Stimulated activated CD8-positive, alpha-beta memory T cell treated with anti-CD3 and anti-CD28 coated beads, Interleukin-7, amount 100 ng/mL, for 4 hours (primary cell): ENCODE results near the gene PCBP2.
A peak's percentile ranks its signal among the peaks of the same experiment; 100 is the strongest.
"Not testable (repeated sequence)": the region's sequence is repeated elsewhere in the genome, so short reads cannot be mapped to it uniquely, and the experiment has no call there.

Source experiments
- DNase-seq, 2 donors: peaks; one replicate each; pipeline ENCODE4 v3.0.0-alpha.2; 2020; ENCODE audit warnings: low read depth in 2 of 2

Gene PCBP2

GRCh38 chr12:53441040-53441833 is 10.7 kb upstream of the PCBP2 start, which contains the start of gene PRR13:
Gene PRR13, plus strand, starts transcription at chr12:53441734. Its CDS starts 981 bp downstream, at chr12:53442715.
- DNase-seq, result peak; percentile 98

DNA sequence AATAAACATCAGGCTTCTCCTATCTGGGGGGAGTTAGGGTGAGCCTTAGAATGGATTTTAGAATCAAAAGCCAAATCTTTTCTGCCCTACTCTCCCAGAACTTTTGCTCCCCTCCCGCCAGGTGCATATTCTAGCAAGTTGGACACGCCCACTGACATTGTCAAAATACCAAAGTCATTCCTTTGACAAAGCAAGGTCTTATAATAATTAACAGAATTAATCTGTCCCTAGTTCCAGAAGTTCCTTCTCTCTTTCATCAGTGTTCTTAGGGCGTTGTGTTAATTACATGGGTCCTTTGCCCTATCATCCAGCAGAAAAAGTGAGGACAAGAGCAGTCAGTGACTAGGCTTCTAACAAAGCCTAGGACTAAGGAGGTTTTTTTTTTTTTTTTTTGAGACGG is 7.9 kb upstream of the PCBP2 start:
- DNase-seq, result no peak

DNA sequence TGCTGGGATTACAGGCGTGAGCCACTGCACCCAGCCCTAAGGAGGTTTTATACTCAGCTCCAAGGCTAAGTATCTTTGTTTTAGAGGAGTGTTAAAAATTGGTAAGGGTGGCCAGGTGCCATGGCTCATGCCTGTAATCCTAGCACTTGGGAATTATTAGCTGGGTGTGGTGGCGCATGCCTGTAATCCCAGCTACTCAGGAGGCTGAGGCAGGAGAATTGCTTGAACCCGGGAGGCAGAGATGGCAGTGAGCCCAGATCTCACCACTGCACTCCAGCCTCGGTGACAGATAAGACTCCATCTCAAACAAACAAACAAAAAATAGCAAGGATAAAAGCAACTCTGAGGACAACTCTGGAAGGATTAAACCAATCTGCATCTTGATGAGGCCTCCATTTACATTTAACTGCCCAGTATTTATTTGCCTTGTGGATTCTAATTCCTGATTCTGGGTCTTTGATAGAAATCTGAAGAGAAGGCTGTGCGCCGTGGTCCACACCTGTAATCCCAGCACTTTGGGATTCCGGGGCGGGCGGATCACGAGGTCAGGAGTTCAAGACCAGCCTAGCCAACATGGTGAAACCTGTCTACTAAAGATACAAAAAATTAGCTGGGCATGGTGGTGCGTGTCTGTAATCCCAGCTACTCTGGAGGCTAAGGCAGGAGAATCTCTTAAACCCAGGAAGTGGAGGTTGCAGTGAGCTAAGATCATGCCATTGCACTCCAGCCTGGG is 7.1 kb upstream of the PCBP2 start:
- DNase-seq, result not testable (repeated sequence)

DNA sequence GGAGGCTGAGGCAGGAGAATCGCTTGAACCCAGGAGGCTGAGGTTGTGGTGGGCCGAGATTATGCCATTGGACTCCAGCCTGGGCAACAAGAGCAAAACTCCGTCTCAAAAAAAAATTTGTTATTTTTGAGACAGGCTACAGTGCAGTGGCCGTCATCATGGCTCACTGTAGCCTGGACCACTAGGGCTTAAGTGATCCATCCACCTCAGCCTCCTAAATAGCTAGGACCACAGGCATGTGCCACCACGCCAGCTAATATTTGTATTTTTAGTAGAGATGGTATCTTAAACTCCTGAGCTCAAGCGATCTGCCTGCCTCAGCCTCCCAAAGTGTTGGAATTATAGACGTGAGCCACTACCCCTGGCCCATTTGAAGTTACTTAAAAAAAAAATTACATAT is 966 bp upstream of the PCBP2 start:
- DNase-seq, result no peak

GRCh38 chr12:53452159-53453077 is 516 bp downstream of the PCBP2 start:
- peak; percentile 53 to 75 for DNase-seq

DNA sequence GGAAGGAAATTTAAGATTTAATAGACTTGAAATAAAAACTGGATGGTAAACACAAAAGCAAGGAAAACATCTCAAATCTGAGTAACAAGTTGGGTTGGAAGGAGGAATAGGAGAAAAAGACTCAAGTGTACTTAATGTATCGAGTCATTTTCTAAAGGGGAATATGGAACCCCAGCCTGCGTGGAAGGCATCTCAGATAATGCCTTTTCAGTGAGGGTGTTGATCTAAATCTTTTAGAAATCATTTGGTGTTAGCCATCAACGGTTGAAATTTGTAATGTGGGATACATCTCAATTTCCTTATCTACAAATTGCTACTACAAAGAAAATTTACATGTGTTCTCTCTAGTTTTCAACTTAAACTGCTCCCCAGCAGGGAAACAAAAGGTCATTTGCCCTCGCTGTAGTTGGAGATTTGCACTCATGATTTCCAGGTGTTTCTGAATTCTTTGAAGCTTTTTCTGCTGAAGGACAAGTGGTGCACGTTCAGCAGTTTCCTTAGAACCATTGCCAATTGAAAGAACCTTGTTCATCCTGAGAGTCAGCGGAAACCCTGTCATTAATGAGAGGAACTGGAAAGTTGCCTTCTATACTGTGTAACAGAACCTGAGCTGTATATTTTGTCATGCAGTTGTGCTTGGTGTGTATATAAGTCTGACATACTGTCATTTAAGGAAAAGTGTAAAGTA is 2.2 kb downstream of the PCBP2 start:
- no peak for DNase-seq

- DNase-seq, result no peak
These were observed 2.8 kb downstream of the PCBP2 start for GRCh38 chr12:53454707-53455106.

- no peak for DNase-seq
These were observed 4.9 kb downstream of the PCBP2 start for GRCh38 chr12:53456654-53457366.

DNA sequence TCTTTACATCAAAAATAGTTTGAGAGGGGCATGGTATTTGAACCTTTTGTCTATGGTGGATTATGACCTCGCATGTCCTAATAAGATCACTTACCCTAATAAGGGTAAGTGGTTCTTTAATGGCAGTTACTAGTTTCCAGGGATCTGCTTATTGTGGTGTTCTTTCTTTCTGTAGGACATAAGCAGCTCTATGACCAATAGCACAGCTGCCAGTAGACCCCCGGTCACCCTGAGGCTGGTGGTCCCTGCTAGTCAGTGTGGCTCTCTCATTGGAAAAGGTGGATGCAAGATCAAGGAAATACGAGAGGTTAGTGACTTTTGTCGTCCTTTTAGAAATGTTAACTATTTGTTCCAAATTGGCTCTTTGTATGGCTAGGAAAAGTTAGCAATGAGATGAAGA is 7.2 kb downstream of the PCBP2 start:
- DNase-seq, result no peak

DNA sequence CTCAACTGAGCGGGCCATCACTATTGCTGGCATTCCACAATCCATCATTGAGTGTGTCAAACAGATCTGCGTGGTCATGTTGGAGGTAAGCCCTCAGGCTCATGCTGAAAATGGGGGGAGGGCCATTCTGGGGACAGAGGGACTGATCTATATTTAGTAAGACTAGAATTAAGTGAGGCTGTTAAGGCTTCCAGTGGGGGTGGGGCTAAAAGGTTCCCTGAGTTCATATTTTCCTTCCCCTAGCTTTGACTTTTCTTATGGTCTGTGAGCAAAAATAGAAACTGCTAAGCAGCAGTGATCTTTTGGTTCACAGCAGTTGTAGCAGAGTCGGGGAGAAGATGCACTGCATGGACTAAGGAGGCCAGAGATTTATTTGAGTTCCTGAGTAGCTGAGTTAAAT is 9.2 kb downstream of the PCBP2 start:
- no peak for DNase-seq

GRCh38 chr12:53461591-53461990 is 9.7 kb downstream of the PCBP2 start:
- DNase-seq, result no peak

DNA sequence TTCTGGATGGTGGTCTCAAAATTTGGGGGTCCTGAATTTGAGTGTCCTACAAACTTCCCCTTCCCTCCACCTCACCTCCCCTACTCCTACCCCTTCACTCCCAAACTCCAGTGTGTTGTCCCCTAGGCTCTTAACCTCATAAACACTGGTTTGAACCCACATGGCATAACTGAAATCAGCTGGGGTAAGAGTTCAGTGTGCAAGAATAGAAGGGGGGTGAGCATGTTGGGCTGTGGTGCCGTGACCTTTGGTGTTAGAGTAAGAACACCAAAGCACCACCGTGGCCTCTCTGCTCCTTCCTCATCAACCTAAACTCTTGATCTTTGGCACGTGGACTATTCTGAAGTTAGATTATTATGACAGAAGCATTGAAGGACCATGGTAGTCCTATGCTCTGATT is 11.0 kb downstream of the PCBP2 start:
- DNase-seq, result no peak

- no peak for DNase-seq
These were observed 12.1 kb downstream of the PCBP2 start for GRCh38 chr12:53463802-53464560.

DNA sequence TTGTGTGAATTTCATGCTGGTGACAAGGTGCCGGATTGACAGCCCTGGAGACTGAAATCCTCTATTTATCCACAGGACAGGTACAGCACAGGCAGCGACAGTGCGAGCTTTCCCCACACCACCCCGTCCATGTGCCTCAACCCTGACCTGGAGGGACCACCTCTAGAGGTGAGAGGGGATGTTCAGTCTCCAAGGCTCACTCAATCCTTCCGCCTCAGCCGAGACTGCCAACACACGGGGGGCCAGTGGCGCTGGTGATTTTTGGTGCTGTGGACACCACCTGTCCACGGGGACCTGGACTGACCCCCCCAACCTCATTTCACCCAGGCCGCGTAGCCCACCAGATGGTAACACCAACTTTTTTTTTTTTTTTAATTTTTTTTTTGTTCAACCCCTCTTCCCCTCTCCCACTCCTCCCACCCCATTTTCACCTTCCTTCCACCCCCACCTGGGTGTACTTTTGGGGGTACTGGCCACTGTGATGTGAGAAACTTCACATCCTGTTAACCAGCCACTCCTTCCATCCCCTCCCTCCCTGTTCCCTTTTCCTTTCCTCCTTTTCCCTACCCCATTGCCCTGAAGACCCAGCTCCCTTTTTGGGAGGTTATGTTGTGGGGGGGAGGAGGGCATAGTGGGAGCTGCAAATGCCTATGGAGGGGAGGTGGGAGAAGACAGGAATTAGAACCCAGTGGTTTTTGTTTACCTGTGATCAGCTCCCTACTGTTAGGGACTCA is 12.9 kb downstream of the PCBP2 start:
- no peak for DNase-seq

DNA sequence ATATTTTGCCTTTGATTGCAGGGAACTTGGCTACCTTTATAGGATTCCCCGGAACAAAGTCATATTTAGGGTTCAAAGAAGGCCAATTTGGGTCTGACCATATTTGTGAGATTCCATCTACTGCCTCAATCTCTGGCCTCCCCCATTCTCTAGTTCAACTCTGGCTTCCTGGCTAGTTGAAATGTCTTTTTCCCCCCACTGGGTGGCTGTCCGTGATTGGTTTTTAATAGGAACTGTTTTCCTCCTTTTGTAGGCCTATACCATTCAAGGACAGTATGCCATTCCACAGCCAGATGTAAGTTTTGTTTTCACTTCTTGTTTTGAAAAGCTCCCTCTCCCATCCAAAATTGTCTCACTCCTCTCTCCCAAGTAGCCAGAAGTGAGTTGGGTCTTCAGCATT is 13.8 kb downstream of the PCBP2 start:
- DNase-seq, result no peak

DNA sequence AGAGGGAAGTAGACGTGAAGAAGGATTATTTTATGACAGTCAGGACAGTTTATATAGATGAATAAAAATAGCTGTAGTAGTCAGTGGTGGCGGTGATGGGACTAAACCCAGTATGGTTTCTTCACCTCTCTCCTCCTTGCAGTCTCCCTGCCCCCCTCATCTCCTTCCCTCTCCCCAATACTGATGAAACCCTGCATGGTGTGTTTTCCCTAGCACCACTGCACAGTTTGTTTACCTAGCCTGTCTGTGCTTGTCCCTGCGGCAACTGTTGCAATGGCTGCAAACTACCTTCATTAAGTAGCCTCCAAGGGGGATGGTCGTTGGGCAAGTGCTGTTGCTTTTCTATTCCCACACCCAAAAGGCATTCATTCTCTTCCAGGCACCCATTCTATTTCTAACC is 14.7 kb downstream of the PCBP2 start:
- DNase-seq, result no peak

- no peak for DNase-seq
These were observed 15.2 kb downstream of the PCBP2 start for GRCh38 chr12:53467082-53467481.

- no peak for DNase-seq
These were observed 16.0 kb downstream of the PCBP2 start for GRCh38 chr12:53467880-53468279.

- DNase-seq, result no peak
These were observed 16.4 kb downstream of the PCBP2 start for GRCh38 chr12:53468282-53468681.
